ENCODE data around the gene RNF144A. TPM values are rescaled to one million over a fixed set of nuclear protein-coding genes. Genes with fewer than 3 reads are reported as not detected.

The RNF144A gene
- total RNA-seq, 4 donors from 2014 or later, result 8.0 to 25.4 (median 15.8) TPM

DNA sequence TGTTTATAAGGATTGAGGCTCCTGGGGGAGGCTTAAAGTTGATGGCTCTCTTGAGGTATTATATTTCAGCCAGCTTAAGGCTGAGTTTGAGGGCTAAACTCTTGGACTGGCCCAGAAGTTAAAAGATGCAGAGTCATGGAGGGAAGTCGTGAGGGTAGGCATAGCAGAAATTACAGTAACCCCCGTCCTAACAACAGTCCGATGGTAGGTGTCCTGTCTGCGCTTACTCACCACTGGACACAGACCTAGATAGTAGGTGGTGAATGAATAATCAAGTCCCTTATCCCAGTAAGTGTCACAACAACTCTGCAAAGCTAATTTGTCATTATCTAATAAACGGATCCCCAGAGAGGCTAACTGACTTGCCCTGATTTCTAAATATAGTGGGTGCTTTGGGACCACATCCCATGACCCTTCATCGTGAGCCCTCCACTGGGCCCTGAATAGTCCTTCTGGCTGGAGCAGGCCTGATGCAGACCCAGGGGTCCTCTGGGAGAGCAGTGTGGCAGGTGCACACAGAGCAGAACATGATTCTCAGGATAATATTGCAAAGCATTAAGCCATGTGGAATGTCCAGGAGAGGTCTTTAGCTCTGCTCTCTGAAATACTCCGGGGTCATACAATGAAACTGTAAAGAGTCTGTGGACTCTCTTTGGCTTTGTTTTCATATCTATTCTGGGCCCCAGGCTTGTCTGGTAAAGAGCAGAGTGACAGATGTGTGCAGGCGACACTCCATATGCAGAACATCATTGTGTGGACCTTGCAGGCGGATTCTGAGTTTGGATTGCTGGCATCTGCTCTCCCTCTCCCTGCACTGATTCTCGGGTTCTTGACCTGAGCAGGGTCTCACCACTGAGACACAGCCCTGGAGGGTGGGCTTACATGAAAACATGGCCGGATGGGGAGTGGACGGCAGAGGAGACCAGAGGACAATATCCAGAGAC lies 98.1 kb downstream of the RNF144A start:
- H3K27ac ChIP-seq, result no peak overlapping the region
- H3K4me3 ChIP-seq, result no peak overlapping the region
- no peak for DNase-seq (ENCODE audit: low spot score in 2 of 2)
- TF ChIP-seq CTCF (IDR thresholded peaks at IDR 0.05) (no peak), EP300 (IDR thresholded peaks at IDR 0.05) (no peak), POLR2AphosphoS5 (IDR thresholded peaks at IDR 0.05) (no peak), POLR2A (IDR thresholded peaks at IDR 0.05) (no peak)
- H3K36me3 ChIP-seq, result no peaks in the 10 kb centered on the region
- no peaks in the 10 kb centered on the region for H3K27me3 ChIP-seq
- H3K4me1 ChIP-seq, result peaks cover 31% of the 10 kb centered on the region
- 72% methylated on average over 10 of the region's 12 CpGs for WGBS
- H3K9me3 ChIP-seq, result no peaks in the 10 kb centered on the region

DNA sequence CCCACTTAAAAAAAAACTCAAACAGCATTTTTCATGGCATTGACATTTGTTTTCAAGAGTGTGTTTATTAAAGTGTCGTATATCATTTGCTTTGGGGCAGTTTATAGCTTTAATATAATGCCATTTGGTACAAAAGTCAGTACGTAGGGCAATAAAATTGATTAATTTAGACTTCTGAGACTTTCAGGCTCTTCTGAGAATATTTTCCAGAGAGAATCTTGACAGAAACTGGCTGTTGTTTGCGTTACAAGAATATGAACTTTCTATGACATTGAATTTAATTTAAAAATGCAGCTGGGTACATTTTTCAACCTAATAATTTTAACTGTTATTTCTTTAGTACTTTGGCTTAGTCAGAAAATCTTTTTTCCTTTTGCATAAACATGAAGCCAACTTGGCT lies 98.9 kb downstream of the RNF144A start:
- 65% methylated on average over 3 of the region's 3 CpGs for WGBS
- Histone ChIP-seq H3K27ac (no peak overlapping the region), H3K27me3 (no peaks in the 10 kb centered on the region), H3K36me3 (peaks cover 7% of the 10 kb centered on the region), H3K4me1 (peaks cover 30% of the 10 kb centered on the region), H3K4me3 (no peak overlapping the region), H3K9me3 (no peaks in the 10 kb centered on the region)
- DNase-seq (ENCODE audit: low spot score in 2 of 2), result no peak
- TF ChIP-seq CTCF (IDR thresholded peaks at IDR 0.05) (no peak), EP300 (IDR thresholded peaks at IDR 0.05) (no peak), POLR2A (IDR thresholded peaks at IDR 0.05) (no peak), POLR2AphosphoS5 (IDR thresholded peaks at IDR 0.05) (no peak)

DNA sequence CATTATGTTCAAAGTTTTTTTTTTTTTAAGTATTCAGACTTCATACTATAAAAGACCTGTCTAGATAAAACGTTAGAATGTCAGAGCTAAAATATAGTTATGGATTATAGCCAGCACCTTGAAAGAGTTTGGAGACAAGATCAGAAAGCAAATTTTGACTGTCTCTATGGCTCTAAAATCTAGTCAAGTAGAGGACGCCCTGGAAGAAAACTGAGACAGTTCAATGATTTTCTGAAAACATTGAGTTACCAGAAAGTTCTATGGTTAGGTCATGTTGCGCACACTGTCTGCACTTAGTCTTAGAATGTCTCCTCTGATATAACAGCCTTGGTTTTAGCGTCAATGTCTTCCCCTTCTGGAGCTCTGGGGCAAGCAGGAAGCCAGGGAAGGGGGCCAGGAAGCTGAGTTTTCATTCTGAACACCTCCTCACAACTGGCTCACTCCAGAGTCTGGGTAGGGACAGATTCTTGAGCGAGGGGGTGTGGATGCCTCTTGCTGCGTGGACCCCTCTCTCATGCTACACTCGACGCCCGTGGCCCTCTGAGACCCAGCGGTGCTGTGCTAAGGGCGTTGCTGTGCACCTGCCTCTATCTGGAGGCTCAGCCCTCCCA lies 99.5 kb downstream of the RNF144A start:
- Histone ChIP-seq H3K27ac (no peak overlapping the region), H3K27me3 (no peaks in the 10 kb centered on the region), H3K4me1 (peaks cover 25% of the 10 kb centered on the region), H3K4me3 (no peak overlapping the region), H3K36me3 (peaks cover 9% of the 10 kb centered on the region), H3K9me3 (no peaks in the 10 kb centered on the region)
- TF ChIP-seq POLR2A (IDR thresholded peaks at IDR 0.05) (no peak), POLR2AphosphoS5 (IDR thresholded peaks at IDR 0.05) (no peak), CTCF (IDR thresholded peaks at IDR 0.05) (no peak), EP300 (IDR thresholded peaks at IDR 0.05) (no peak)
- DNase-seq (ENCODE audit: low spot score in 2 of 2), result no peak
- 56% methylated on average over 9 of the region's 11 CpGs for WGBS

DNA sequence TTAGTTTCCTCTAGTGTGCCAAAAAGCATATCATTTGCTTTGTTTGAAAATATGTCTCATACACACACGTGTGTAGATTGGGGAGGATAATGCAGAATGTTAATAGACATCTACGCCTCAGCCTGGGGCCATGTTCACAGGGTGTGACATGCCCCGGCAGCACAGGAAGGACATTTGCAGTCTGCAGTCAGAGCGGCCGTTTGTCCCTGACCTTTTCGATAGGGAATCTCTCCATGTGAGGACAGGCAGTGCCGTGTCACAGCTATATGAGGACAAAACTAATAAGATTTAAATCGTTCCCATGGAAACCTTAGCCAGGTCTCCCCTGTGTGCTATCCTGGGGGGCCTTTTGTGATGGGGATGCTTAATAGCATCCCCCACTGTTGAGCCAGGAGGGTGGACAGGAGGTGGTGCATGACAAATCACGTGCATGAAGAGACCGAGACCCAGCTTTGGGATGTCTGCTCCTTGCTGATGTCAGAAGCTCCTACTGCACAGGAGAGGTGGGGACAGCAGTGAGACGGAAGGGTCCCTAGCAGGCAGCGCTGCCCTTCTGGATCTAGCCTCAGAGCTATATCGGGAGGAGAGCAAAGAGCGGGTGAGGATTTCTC lies 100.6 kb downstream of the RNF144A start:
- TF ChIP-seq POLR2A (IDR thresholded peaks at IDR 0.05) (no peak), POLR2AphosphoS5 (IDR thresholded peaks at IDR 0.05) (no peak), EP300 (IDR thresholded peaks at IDR 0.05) (no peak), CTCF (IDR thresholded peaks at IDR 0.05) (no peak)
- Histone ChIP-seq H3K27ac (no peak overlapping the region), H3K36me3 (peaks cover 9% of the 10 kb centered on the region), H3K4me3 (no peak overlapping the region), H3K9me3 (no peaks in the 10 kb centered on the region), H3K27me3 (no peaks in the 10 kb centered on the region), H3K4me1 (peaks cover 24% of the 10 kb centered on the region)
- 72% methylated on average over 10 of the region's 14 CpGs for WGBS
- DNase-seq (ENCODE audit: low spot score in 2 of 2), result no peak

- Histone ChIP-seq H3K9me3 (no peaks in the 10 kb centered on the region), H3K27ac (no peak overlapping the region), H3K4me1 (peaks cover 21% of the 10 kb centered on the region), H3K36me3 (peaks cover 9% of the 10 kb centered on the region), H3K4me3 (no peak overlapping the region), H3K27me3 (no peaks in the 10 kb centered on the region)
- TF ChIP-seq POLR2AphosphoS5 (IDR thresholded peaks at IDR 0.05), result no peak
- TF ChIP-seq CTCF (IDR thresholded peaks at IDR 0.05), result no peak
- no peak for TF ChIP-seq EP300 (IDR thresholded peaks at IDR 0.05)
- TF ChIP-seq POLR2A (IDR thresholded peaks at IDR 0.05), result no peak
- DNase-seq (ENCODE audit: low spot score in 2 of 2), result no peak
- 84% methylated on average over 12 of the region's 12 CpGs for WGBS
These were observed 101.1 kb downstream of the RNF144A start for GRCh38 chr2:7018282-7018701.

All from suprapubic skin (tissue), 4 donors.